ENCODE measurements around the gene PRKAG2. TPM values are rescaled to one million over a fixed set of nuclear protein-coding genes. Genes with fewer than 3 reads are reported as not detected.

PRKAG2 gene
- total and polyA plus RNA-seq, 4 donors, result 3.6 to 25.1 (median 16.8) TPM

DNA sequence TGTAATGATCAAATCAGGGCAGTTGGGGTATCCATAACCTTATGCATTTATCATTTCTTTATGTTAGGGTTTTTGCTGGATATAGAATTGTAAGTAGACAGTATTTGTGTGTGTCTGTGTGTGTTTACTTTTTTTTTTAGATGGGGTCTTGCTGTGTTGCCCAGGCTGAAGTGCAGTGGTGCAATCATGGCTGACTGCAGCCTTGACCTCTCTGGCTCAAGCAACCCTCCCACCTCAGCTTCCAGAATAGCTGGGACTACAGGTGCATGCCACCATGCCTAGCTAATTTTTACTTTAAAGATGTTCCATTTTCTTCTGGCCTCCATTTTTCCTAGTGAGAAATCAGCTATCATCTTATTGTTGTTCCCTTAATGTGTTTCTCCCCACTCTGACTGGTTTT lies 347.1 kb downstream of the PRKAG2 start:
- TF ChIP-seq, protein P1, sequence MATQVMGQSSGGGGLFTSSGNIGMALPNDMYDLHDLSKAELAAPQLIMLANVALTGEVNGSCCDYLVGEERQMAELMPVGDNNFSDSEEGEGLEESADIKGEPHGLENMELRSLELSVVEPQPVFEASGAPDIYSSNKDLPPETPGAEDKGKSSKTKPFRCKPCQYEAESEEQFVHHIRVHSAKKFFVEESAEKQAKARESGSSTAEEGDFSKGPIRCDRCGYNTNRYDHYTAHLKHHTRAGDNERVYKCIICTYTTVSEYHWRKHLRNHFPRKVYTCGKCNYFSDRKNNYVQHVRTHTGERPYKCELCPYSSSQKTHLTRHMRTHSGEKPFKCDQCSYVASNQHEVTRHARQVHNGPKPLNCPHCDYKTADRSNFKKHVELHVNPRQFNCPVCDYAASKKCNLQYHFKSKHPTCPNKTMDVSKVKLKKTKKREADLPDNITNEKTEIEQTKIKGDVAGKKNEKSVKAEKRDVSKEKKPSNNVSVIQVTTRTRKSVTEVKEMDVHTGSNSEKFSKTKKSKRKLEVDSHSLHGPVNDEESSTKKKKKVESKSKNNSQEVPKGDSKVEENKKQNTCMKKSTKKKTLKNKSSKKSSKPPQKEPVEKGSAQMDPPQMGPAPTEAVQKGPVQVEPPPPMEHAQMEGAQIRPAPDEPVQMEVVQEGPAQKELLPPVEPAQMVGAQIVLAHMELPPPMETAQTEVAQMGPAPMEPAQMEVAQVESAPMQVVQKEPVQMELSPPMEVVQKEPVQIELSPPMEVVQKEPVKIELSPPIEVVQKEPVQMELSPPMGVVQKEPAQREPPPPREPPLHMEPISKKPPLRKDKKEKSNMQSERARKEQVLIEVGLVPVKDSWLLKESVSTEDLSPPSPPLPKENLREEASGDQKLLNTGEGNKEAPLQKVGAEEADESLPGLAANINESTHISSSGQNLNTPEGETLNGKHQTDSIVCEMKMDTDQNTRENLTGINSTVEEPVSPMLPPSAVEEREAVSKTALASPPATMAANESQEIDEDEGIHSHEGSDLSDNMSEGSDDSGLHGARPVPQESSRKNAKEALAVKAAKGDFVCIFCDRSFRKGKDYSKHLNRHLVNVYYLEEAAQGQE (IDR thresholded peaks at IDR 0.05), result no peak
- TF ChIP-seq, protein P2, sequence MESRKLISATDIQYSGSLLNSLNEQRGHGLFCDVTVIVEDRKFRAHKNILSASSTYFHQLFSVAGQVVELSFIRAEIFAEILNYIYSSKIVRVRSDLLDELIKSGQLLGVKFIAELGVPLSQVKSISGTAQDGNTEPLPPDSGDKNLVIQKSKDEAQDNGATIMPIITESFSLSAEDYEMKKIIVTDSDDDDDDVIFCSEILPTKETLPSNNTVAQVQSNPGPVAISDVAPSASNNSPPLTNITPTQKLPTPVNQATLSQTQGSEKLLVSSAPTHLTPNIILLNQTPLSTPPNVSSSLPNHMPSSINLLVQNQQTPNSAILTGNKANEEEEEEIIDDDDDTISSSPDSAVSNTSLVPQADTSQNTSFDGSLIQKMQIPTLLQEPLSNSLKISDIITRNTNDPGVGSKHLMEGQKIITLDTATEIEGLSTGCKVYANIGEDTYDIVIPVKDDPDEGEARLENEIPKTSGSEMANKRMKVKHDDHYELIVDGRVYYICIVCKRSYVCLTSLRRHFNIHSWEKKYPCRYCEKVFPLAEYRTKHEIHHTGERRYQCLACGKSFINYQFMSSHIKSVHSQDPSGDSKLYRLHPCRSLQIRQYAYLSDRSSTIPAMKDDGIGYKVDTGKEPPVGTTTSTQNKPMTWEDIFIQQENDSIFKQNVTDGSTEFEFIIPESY (IDR thresholded peaks at IDR 0.05), result no peak
- TF ChIP-seq YY1 (IDR thresholded peaks at IDR 0.05) (no peak), EGR1 (IDR thresholded peaks at IDR 0.05; ENCODE audit: low read depth in 2 of 2) (no peak), TAF1 (conservative IDR thresholded peaks at IDR 0.05) (no peak), NR2F2 (IDR thresholded peaks at IDR 0.05) (no peak), GABPA (IDR thresholded peaks at IDR 0.05 in 1 of 2, conservative IDR thresholded peaks at IDR 0.05 in 1 of 2) (no peak), SP1 (IDR thresholded peaks at IDR 0.05) (no peak), FOXA2 (IDR thresholded peaks at IDR 0.05) (no peak), RXRA (IDR thresholded peaks at IDR 0.05) (no peak), RAD21 (IDR thresholded peaks at IDR 0.05) (no peak), HNF4A (conservative IDR thresholded peaks at IDR 0.05) (no peak), FOXA1 (IDR thresholded peaks at IDR 0.05) (no peak)
- TF ChIP-seq, protein P3, sequence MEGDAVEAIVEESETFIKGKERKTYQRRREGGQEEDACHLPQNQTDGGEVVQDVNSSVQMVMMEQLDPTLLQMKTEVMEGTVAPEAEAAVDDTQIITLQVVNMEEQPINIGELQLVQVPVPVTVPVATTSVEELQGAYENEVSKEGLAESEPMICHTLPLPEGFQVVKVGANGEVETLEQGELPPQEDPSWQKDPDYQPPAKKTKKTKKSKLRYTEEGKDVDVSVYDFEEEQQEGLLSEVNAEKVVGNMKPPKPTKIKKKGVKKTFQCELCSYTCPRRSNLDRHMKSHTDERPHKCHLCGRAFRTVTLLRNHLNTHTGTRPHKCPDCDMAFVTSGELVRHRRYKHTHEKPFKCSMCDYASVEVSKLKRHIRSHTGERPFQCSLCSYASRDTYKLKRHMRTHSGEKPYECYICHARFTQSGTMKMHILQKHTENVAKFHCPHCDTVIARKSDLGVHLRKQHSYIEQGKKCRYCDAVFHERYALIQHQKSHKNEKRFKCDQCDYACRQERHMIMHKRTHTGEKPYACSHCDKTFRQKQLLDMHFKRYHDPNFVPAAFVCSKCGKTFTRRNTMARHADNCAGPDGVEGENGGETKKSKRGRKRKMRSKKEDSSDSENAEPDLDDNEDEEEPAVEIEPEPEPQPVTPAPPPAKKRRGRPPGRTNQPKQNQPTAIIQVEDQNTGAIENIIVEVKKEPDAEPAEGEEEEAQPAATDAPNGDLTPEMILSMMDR (IDR thresholded peaks at IDR 0.05; ENCODE audit: low read depth, low read length, missing input control), result no peak
- TF ChIP-seq, protein P4, sequence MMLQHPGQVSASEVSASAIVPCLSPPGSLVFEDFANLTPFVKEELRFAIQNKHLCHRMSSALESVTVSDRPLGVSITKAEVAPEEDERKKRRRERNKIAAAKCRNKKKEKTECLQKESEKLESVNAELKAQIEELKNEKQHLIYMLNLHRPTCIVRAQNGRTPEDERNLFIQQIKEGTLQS (IDR thresholded peaks at IDR 0.05), result no peak

DNA sequence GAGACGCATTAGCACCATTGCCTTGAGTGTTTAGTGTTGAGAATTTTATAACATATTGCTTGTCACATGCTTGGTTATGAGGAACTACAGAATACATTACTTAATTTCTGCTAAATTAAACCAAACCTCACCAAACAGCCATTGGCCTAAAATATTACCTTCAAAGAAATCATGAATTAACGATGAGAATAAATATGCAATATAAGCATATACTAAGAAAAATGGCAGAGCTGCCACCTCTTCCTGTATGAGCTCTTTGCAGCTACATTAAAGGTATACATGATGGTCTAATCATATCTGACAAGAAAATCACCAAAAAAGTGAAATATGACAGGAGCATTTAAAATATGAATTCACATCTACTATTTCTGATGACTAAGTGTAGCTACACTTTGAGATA lies 352.1 kb downstream of the PRKAG2 start:
- Histone ChIP-seq H3K4me1 (ENCODE audit: control insufficient read depth in 4 of 4, insufficient read depth in 4 of 4, low read length in 3 of 4) (peaks cover 3 to 20% (median 14%) of the 10 kb centered on the region in 4 donors), H3K36me3 (ENCODE audit: control insufficient read depth in 4 of 4, insufficient read depth in 3 of 4, low read depth in 1 of 4, low read length in 3 of 4) (no peaks in the 10 kb centered on the region), H3K27ac (ENCODE audit: low read depth in 1 of 2, low read length in 2 of 2) (no peak overlapping the region), H3K27me3 (ENCODE audit: control insufficient read depth in 4 of 4, insufficient read depth in 4 of 4, low read length in 3 of 4) (no peaks in the 10 kb centered on the region), H3K9me3 (ENCODE audit: control insufficient read depth in 4 of 4, low read length in 3 of 4) (peaks cover 0 to under 1% (median under 1%) of the 10 kb centered on the region in 4 donors), H3K9ac (ENCODE audit: low read depth in 1 of 2, low read length in 2 of 2) (no peak overlapping the region), H3K4me3 (ENCODE audit: low read depth in 1 of 3, low read length in 3 of 3) (no peak overlapping the region)
- TF ChIP-seq, protein P1 (IDR thresholded peaks at IDR 0.05), result no peak
- DNase-seq (ENCODE audit: low spot score), result no peak
- WGBS, result 97% methylated on average over 2 of the region's 2 CpGs

More for the DNA sequence above, 347.1 kb downstream of the PRKAG2 start:
- H3K9ac ChIP-seq (ENCODE audit: low read depth in 1 of 2, low read length in 2 of 2), result no peak overlapping the region
- H3K27me3 ChIP-seq (ENCODE audit: control insufficient read depth in 4 of 4, insufficient read depth in 4 of 4, low read length in 3 of 4), result no peaks in the 10 kb centered on the region
- no peak overlapping the region for H3K4me3 ChIP-seq (ENCODE audit: low read depth in 1 of 3, low read length in 3 of 3)
- no peaks in the 10 kb centered on the region for H3K36me3 ChIP-seq (ENCODE audit: control insufficient read depth in 4 of 4, insufficient read depth in 3 of 4, low read depth in 1 of 4, low read length in 3 of 4)
- no peak overlapping the region for H3K27ac ChIP-seq (ENCODE audit: low read depth in 1 of 2, low read length in 2 of 2)
- peaks cover 0 to 4% (median 2%) of the 10 kb centered on the region in 4 donors for H3K9me3 ChIP-seq (ENCODE audit: control insufficient read depth in 4 of 4, low read length in 3 of 4)
- H3K4me1 ChIP-seq (ENCODE audit: control insufficient read depth in 4 of 4, insufficient read depth in 4 of 4, low read length in 3 of 4), result no peaks in the 10 kb centered on the region
- DNase-seq (ENCODE audit: low spot score), result no peak
